SU-DHL-6 (cell line): ENCODE measurements around the gene PRDM16.

Experiments
- H2AFZ ChIP-seq: fragments of 200-600 bp; sonication (generic); 2 replicates; pipeline ENCODE4 v1.6.1; 2014; ENCODE audit warnings: low read depth, mild to moderate bottlenecking, moderate library complexity, mixed read lengths, antibody characterized with exemption, low read length; ENCODE audit not compliant: severe bottlenecking
- H3F3A ChIP-seq: fragments of 200-600 bp; shearing (Covaris generic); 2 replicates; pipeline ENCODE4 v1.6.0; 2016; ENCODE audit warnings: antibody characterized with exemption, mild to moderate bottlenecking; ENCODE audit not compliant: insufficient read depth
- H3K27ac ChIP-seq: fragments of 200-600 bp; sonication (generic); 2 replicates; pipeline ENCODE4 v1.5.1; 2016; ENCODE audit warnings: low read depth, mild to moderate bottlenecking, low read length, moderate library complexity, mixed read lengths
- H3K27me3 ChIP-seq: fragments of 200-600 bp; sonication (generic), shearing (Covaris generic); 2 replicates; pipeline ENCODE4 v1.6.0; 2014; ENCODE audit warnings: mild to moderate bottlenecking, low read length
- H3K36me3 ChIP-seq: fragments of 200-600 bp; sonication (generic); 2 replicates; pipeline ENCODE4 v1.6.1; 2014; ENCODE audit warnings: mild to moderate bottlenecking, low read length, mixed read lengths
- H3K4me2 ChIP-seq: fragments of 300-600, 200-600 bp; shearing (Covaris generic), sonication (generic); 2 replicates; pipeline ENCODE4 v1.6.0; 2014; ENCODE audit warnings: low read length, low read depth, mild to moderate bottlenecking; ENCODE audit not compliant: poor library complexity, severe bottlenecking
- H3K4me3 ChIP-seq: fragments of 200-600 bp; sonication (generic); 2 replicates; pipeline ENCODE4 v1.5.1; 2014; ENCODE audit warnings: antibody characterized with exemption, low read length, mild to moderate bottlenecking, mixed read lengths; ENCODE audit not compliant: insufficient read depth, poor library complexity, severe bottlenecking
- H3K79me2 ChIP-seq: fragments of 200-600 bp; sonication (generic); 2 replicates; pipeline ENCODE4 v1.6.1; 2014; ENCODE audit warnings: mild to moderate bottlenecking, low read length, moderate library complexity; ENCODE audit not compliant: insufficient read depth
- H3K9ac ChIP-seq: fragments of 200-600 bp; sonication (generic); 2 replicates; pipeline ENCODE4 v1.7.0; 2014; ENCODE audit warnings: mild to moderate bottlenecking, low read length
- H3K9me2 ChIP-seq: fragments of 200-600 bp; sonication (generic); replicated peaks from 2 replicates; pipeline ENCODE4 v1.6.1; 2014; ENCODE audit warnings: low read length; ENCODE audit not compliant: insufficient read depth
- H3K9me3 ChIP-seq: fragments of 200-600 bp; sonication (generic); 2 replicates; pipeline ENCODE4 v1.6.1; 2014; ENCODE audit warnings: low read length, mixed read lengths; ENCODE audit not compliant: insufficient read depth
- H4K20me1 ChIP-seq: fragments of 200-600 bp; sonication (generic); 2 replicates; pipeline ENCODE4 v1.6.1; 2014; ENCODE audit warnings: low read depth, mild to moderate bottlenecking, antibody characterized with exemption, low read length, moderate library complexity, mixed read lengths
- EZH2phosphoT487 ChIP-seq: fragments of 200-600 bp; sonication (generic), shearing (Covaris generic); conservative IDR thresholded peaks from 2 replicates; pipeline ENCODE4 v1.6.1; 2018; ENCODE audit warnings: mild to moderate bottlenecking, antibody characterized with exemption, low read length, moderate library complexity, mixed read lengths
- TF ChIP-seq, protein P1 (sequence below): fragments of 200-600 bp; sonication (generic); IDR thresholded peaks from one replicate; pipeline ENCODE4 v1.5.1; 2017; ENCODE audit warnings: antibody characterized with exemption, mild to moderate bottlenecking, low read length, moderate library complexity; ENCODE audit not compliant: insufficient read depth, poor library complexity, severe bottlenecking

PRDM16 gene

GRCh38 chr1:3187415-3188149, 118.6 kb downstream of the PRDM16 start:
- Histone ChIP-seq H3K9me3 (no peaks in the 10 kb centered on the region), H3K4me2 (no peak overlapping the region), H2AFZ (no peak overlapping the region), H3K36me3 (no peaks in the 10 kb centered on the region), H3K9me2 (no peaks in the 10 kb centered on the region), H3K9ac (no peak overlapping the region), H3K4me3 (no peak overlapping the region), H3K27me3 (no peaks in the 10 kb centered on the region), H3K27ac (no peak overlapping the region), H3F3A (no peaks in the 10 kb centered on the region), H3K79me2 (no peaks in the 10 kb centered on the region), H4K20me1 (no peaks in the 10 kb centered on the region)
- no peak for TF ChIP-seq EZH2phosphoT487
- TF ChIP-seq, protein P1, sequence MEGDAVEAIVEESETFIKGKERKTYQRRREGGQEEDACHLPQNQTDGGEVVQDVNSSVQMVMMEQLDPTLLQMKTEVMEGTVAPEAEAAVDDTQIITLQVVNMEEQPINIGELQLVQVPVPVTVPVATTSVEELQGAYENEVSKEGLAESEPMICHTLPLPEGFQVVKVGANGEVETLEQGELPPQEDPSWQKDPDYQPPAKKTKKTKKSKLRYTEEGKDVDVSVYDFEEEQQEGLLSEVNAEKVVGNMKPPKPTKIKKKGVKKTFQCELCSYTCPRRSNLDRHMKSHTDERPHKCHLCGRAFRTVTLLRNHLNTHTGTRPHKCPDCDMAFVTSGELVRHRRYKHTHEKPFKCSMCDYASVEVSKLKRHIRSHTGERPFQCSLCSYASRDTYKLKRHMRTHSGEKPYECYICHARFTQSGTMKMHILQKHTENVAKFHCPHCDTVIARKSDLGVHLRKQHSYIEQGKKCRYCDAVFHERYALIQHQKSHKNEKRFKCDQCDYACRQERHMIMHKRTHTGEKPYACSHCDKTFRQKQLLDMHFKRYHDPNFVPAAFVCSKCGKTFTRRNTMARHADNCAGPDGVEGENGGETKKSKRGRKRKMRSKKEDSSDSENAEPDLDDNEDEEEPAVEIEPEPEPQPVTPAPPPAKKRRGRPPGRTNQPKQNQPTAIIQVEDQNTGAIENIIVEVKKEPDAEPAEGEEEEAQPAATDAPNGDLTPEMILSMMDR = no peak

- Histone ChIP-seq H2AFZ (no peak overlapping the region), H3K36me3 (no peaks in the 10 kb centered on the region), H3F3A (no peaks in the 10 kb centered on the region), H3K4me2 (no peak overlapping the region), H3K27me3 (no peaks in the 10 kb centered on the region), H3K79me2 (no peaks in the 10 kb centered on the region), H3K27ac (no peak overlapping the region), H3K9ac (no peak overlapping the region), H3K9me2 (no peaks in the 10 kb centered on the region), H3K9me3 (no peaks in the 10 kb centered on the region), H3K4me3 (no peak overlapping the region), H4K20me1 (no peaks in the 10 kb centered on the region)
- TF ChIP-seq, protein P1 = no peak
- TF ChIP-seq EZH2phosphoT487 = no peak
Measured at GRCh38 chr1:3188150-3188971, 119.4 kb downstream of the PRDM16 start.

DNA sequence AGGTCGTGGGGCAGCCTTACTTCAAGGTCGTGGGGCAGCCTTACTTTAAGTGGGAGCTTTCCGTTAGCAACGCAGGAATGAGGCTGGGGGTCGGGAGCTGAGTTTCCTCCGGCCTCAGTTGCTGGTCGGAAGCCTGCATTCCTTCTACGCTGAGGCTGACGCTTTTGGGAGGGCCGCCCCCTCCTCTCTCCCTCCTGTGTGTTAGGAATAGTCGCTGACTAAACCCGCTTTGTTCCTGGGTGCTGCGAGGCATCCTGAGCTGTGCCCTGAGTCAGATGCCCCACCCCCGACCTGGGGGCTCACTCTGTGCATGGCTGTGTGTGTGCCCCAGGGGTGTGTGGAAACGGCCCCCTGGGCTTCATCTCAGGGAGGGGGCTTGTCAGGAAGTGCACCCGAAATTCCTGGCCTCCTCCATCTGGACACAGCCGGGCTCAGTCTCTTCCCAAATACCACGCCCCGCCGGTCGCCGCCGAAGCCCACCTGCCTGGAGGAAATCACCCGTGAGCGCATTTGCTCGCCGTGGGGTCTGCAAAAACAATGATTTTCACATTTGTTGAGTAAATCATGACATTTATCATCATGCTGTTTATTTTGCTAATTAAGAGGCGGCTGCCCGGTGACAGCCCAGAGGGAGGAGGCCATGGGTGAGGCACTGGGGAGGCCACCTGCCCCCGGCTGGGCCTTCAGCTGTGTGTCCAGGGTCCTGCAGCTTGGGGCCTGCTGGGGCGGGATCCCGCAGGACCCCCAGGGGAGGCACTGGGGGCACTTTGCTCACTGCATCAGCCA, 121.4 kb downstream of the PRDM16 start:
- Histone ChIP-seq H3K27me3 (no peaks in the 10 kb centered on the region), H3K79me2 (no peaks in the 10 kb centered on the region), H4K20me1 (no peaks in the 10 kb centered on the region), H3K9me2 (no peaks in the 10 kb centered on the region), H3K9ac (no peak overlapping the region), H2AFZ (no peak overlapping the region), H3F3A (no peaks in the 10 kb centered on the region), H3K27ac (no peak overlapping the region), H3K36me3 (no peaks in the 10 kb centered on the region), H3K4me3 (no peak overlapping the region), H3K4me2 (no peak overlapping the region), H3K9me3 (no peaks in the 10 kb centered on the region)
- TF ChIP-seq, protein P1 = no peak
- TF ChIP-seq EZH2phosphoT487 = no peak
